SIG-M5 (cell line): ENCODE data around the gene AREL1.

ENCODE experiments used
- DNase-seq: peaks from one replicate; lab custom pipeline; 2025; lab: John Stamatoyannopoulos, UW

The AREL1 gene

GRCh38 chr14:74611650-74612349, 101.1 kb downstream of the AREL1 start, which contains the start of gene LTBP2:
LTBP2 (minus strand) TSS chr14:74612237; CDS start chr14:74611944, 293 bp downstream.
- DNase-seq = no peak
